Prostate gland (tissue), 2 donors: Measurements from ENCODE around the gene PAK1. TPM values are rescaled to one million over a fixed set of nuclear protein-coding genes. Genes with fewer than 3 reads are reported as not detected.

Experiments used
- DNase-seq: peaks from one replicate; pipeline ENCODE4 v3.0.0-alpha.2; 2019; ENCODE audit warnings: low spot score
- H3K27ac ChIP-seq, 2 donors: fragments of 200-600 bp; sonication (generic); 2 replicates each; pipeline ENCODE4 v1.5.1; 2017 to 2019
- H3K27me3 ChIP-seq: fragments of 200-600 bp; sonication (generic); replicated peaks from 2 replicates; pipeline ENCODE4 v1.5.1; 2019; ENCODE audit not compliant: insufficient read depth
- H3K36me3 ChIP-seq, 2 donors: fragments of 200-600 bp; sonication (generic); 1 replicate in 1 of 2; 2 replicates in 1 of 2; pipeline versions ENCODE4 v1.5.1 to v1.8.1; 2017 to 2019
- H3K4me1 ChIP-seq: fragments of 200-600 bp; sonication (generic); replicated peaks from 2 replicates; pipeline ENCODE4 v1.5.1; 2019
- H3K4me3 ChIP-seq, 2 donors: fragments of 200-600 bp; sonication (generic); 2 replicates each; pipeline ENCODE4 v1.5.1; 2017 to 2019
- H3K9me3 ChIP-seq: fragments of 200-600 bp; sonication (generic); 2 replicates; pipeline ENCODE4 v1.5.1; 2017
- POLR2A ChIP-seq: fragments of 450-650 bp; IDR thresholded peaks from one replicate; pipeline ENCODE4 v1.6.1; 2016; ENCODE audit warnings: antibody characterized with exemption, mild to moderate bottlenecking
- POLR2AphosphoS5 ChIP-seq: sonication (generic); formaldehyde crosslinking; IDR thresholded peaks from one replicate; pipeline ENCODE4 v1.6.1; 2017; ENCODE audit warnings: antibody characterized with exemption
- WGBS: methylation state at CpG from one replicate; pipeline ENCODE4 v1.1.5; 2018; 5-methylcytosine and 5-hydroxymethylcytosine counted together
- intact Hi-C: fragments of 100-400 bp; cut with DNase I; formaldehyde crosslinking; loops from one replicate; pipeline ENCODE4 v1.14.2; 2022
- total RNA-seq, 2 donors: library from RNA; depleted of rRNA; stranded (reverse); fragments of >200 nt; gene quantifications; one replicate each; pipeline ENCODE4 v1.1.0, GENCODE V29; 2016
- TF ChIP-seq, protein P1 (sequence below), 4 experiments: fragments of 200-600 bp in 2 of 4; fragments of 450-650 bp in 2 of 4; sonication (generic) in 2 of 4; IDR thresholded peaks; 1 replicate in 3 of 4; 2 replicates in 1 of 4; pipeline ENCODE4 v1.5.1; 2016 to 2019; ENCODE audit warnings: antibody characterized with exemption in 4 of 4, mild to moderate bottlenecking in 2 of 4, moderate library complexity in 2 of 4

Gene PAK1
- total RNA-seq, 2 donors from 2014 or later, result 39.6 to 61.7 TPM

DNA sequence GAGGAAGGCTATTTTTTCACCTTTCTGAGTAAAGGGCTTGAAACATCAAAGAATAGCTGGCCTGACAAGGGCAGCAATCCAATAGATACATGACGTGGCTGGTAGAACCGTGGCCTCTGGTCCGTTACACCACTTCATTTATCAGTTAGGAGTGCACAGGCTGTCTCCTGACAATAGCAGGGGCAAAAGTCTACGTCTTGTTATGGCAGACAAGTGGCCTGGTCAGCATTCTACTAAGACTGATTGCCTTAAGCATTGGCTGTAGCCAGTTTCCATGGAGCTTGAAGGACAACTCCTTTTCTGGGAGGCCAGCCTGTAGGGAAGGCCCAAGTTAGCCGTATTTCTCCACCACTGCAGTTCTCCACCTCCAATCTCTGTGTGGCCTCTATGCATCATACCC lies 163.2 kb downstream of the PAK1 start:
- intact Hi-C loops, result no loop called here
- H3K9me3 ChIP-seq, result no peaks in the 10 kb centered on the region
- no peak overlapping the region for H3K4me3 ChIP-seq
- WGBS, result 76% methylated on average over 5 of the region's 5 CpGs
- no peak for TF ChIP-seq POLR2A
- TF ChIP-seq, protein P1, sequence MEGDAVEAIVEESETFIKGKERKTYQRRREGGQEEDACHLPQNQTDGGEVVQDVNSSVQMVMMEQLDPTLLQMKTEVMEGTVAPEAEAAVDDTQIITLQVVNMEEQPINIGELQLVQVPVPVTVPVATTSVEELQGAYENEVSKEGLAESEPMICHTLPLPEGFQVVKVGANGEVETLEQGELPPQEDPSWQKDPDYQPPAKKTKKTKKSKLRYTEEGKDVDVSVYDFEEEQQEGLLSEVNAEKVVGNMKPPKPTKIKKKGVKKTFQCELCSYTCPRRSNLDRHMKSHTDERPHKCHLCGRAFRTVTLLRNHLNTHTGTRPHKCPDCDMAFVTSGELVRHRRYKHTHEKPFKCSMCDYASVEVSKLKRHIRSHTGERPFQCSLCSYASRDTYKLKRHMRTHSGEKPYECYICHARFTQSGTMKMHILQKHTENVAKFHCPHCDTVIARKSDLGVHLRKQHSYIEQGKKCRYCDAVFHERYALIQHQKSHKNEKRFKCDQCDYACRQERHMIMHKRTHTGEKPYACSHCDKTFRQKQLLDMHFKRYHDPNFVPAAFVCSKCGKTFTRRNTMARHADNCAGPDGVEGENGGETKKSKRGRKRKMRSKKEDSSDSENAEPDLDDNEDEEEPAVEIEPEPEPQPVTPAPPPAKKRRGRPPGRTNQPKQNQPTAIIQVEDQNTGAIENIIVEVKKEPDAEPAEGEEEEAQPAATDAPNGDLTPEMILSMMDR (IDR thresholded peaks at IDR 0.05), result no peak
- no peak for TF ChIP-seq POLR2AphosphoS5
- DNase-seq, result no peak
- H3K4me1 ChIP-seq, result no peaks in the 10 kb centered on the region
- H3K27ac ChIP-seq, result no peak overlapping the region
- H3K36me3 ChIP-seq, result no peaks in the 10 kb centered on the region
- no peaks in the 10 kb centered on the region for H3K27me3 ChIP-seq

DNA sequence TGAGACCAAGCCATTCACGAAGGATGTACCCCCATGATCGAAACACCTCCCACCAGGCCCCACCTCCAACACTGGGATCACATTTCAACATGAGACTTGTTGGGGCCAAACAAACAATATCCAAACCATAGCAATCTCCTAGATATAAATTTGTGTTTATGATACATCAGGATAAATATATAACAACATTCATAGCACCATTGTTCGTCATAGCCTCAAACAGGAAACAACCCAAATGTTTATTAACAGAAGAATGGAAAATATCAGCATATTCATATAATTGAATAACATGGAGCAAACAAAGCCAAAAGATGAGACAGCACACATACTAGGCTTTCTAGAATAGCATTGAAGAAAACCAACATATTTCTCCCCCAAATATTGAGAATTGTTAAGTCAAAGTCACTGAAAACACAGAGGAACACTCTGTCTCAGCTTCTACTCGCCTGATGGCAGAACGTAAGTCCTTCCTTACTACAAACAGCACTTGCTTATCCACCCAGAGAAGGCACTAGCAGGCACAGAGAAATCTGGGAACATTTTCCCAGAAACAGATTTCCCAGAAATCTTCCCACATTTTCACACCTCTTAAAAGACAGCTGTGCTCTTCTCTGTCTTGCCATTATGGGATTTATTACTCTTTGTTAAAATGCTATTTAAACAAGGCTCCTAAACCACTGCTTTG lies 164.4 kb downstream of the PAK1 start:
- no peak for DNase-seq
- H3K36me3 ChIP-seq, result no peaks in the 10 kb centered on the region
- no peaks in the 10 kb centered on the region for H3K4me1 ChIP-seq
- H3K27ac ChIP-seq, result no peak overlapping the region
- no peak for TF ChIP-seq POLR2A
- TF ChIP-seq, protein P1 (IDR thresholded peaks at IDR 0.05), result no peak
- TF ChIP-seq POLR2AphosphoS5, result no peak
- H3K9me3 ChIP-seq, result no peaks in the 10 kb centered on the region
- H3K4me3 ChIP-seq, result no peak overlapping the region
- intact Hi-C loops, result no loop called here
- no peaks in the 10 kb centered on the region for H3K27me3 ChIP-seq
- WGBS, result 83% methylated on average over 5 of the region's 5 CpGs

DNA sequence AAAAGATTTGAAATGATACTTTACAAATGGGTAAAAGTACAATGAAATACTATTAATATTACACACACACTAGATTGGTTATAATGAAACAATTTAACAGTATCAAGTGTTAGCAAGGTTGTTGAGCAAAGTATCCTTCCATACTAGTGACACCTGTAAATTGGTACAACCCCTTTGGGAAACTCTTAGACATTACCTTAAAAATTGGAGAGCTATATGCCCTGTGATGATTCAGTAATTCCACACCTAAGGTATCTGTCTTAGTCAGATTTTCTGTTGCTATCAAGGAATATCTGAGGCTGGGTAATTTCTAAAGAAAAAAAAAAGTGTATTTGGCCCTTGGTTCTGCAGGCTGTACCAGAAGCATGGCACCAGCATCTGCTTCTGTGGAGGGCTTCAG lies 165.1 kb downstream of the PAK1 start:
- intact Hi-C loops, result no loop called here
- Histone ChIP-seq H3K9me3 (no peaks in the 10 kb centered on the region), H3K4me3 (no peak overlapping the region), H3K4me1 (no peaks in the 10 kb centered on the region), H3K36me3 (no peaks in the 10 kb centered on the region), H3K27me3 (no peaks in the 10 kb centered on the region), H3K27ac (no peak overlapping the region)
- TF ChIP-seq, protein P1 (IDR thresholded peaks at IDR 0.05), result no peak
- TF ChIP-seq POLR2AphosphoS5 (no peak), POLR2A (no peak)
- no peak for DNase-seq

DNA sequence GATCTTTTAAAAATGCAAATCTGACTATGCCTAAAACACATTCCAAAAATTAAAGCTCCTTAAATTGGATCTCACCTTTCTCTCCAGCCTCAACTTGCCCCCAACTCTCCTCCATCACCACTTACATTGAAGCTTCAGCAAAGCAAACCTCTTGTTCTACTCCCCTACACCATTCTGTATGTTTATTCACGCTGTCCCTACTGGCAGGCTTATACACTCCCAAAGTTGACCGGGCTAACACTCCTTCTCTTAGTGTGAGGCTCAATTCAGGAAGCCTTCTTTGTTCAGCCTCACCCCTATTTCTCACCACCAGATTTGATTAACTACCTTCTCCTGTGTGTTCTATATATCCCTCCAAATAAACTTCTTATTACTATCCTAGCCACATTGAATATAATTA lies 170.6 kb downstream of the PAK1 start:
- Histone ChIP-seq H3K9me3 (no peaks in the 10 kb centered on the region), H3K4me1 (no peaks in the 10 kb centered on the region), H3K27ac (no peak overlapping the region), H3K4me3 (no peak overlapping the region), H3K27me3 (no peaks in the 10 kb centered on the region), H3K36me3 (no peaks in the 10 kb centered on the region)
- intact Hi-C loops, result no loop called here
- DNase-seq, result no peak
- WGBS, result 85% methylated on average over 2 of the region's 2 CpGs
- TF ChIP-seq POLR2A (no peak), POLR2AphosphoS5 (no peak)
- TF ChIP-seq, protein P1 (IDR thresholded peaks at IDR 0.05), result no peak

DNA sequence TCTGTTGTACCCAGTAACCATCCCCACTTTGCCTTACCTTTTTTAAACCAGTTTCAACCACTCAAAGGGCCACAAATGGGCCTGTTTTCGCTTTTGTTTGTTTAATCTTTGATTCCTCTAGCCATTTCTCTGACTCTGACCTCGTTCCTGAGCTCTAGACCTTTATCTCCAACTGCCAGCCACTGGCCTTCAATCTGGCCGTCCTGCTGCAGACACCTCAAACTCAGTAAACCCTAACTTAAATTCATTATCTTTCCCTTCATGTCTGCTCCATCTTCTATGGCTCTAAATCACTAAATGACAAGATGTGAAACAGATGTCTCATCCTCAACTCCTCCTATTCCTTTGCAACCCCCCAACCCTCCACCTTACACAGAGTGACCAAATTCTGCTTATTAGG lies 171.1 kb downstream of the PAK1 start:
- WGBS, result 87% methylated on average over 3 of the region's 3 CpGs
- TF ChIP-seq POLR2AphosphoS5 (no peak), POLR2A (no peak)
- TF ChIP-seq, protein P1 (IDR thresholded peaks at IDR 0.05), result no peak
- no peak for DNase-seq

More for the DNA sequence above, 171.1 kb downstream of the PAK1 start:
- no peaks in the 10 kb centered on the region for H3K27me3 ChIP-seq
- no peak overlapping the region for H3K27ac ChIP-seq
- H3K4me1 ChIP-seq, result no peaks in the 10 kb centered on the region
- intact Hi-C loops, result no loop called here
- H3K9me3 ChIP-seq, result no peaks in the 10 kb centered on the region
- no peak overlapping the region for H3K4me3 ChIP-seq
- no peaks in the 10 kb centered on the region for H3K36me3 ChIP-seq
